Jurkat, Clone E6-1 (cell line): ENCODE data around the gene RCN2.
A peak's percentile ranks its signal among the peaks of the same experiment; 100 is the strongest.
"Not testable (repeated sequence)": the region's sequence is repeated elsewhere in the genome, so short reads cannot be mapped to it uniquely, and the experiment has no call there.

ENCODE experiments used
- DNase-seq: peaks from one replicate; pipeline ENCODE4 v3.0.0-alpha.2; 2011; ENCODE audit warnings: low read depth, low spot score
- H3K4me3 ChIP-seq: 2 replicates; pipeline ENCODE4 v1.5.1; 2011; ENCODE audit warnings: mild to moderate bottlenecking, low read length, control low read depth, moderate library complexity

Gene RCN2

GRCh38 chr15:76966051-76966450 lies 34.5 kb downstream of the RCN2 start:
- DNase-seq = not testable (repeated sequence)

GRCh38 chr15:76967067-76967466 lies 35.5 kb downstream of the RCN2 start:
- no peak overlapping the region for H3K4me3 ChIP-seq

More at GRCh38 chr15:76966051-76966450, 34.5 kb downstream of the RCN2 start:
- not testable (repeated sequence) for H3K4me3 ChIP-seq

GRCh38 chr15:76968306-76968705 lies 36.8 kb downstream of the RCN2 start:
- no peak for DNase-seq
- H3K4me3 ChIP-seq = no peak overlapping the region

More at GRCh38 chr15:76967067-76967466, 35.5 kb downstream of the RCN2 start:
- DNase-seq = no peak

DNA sequence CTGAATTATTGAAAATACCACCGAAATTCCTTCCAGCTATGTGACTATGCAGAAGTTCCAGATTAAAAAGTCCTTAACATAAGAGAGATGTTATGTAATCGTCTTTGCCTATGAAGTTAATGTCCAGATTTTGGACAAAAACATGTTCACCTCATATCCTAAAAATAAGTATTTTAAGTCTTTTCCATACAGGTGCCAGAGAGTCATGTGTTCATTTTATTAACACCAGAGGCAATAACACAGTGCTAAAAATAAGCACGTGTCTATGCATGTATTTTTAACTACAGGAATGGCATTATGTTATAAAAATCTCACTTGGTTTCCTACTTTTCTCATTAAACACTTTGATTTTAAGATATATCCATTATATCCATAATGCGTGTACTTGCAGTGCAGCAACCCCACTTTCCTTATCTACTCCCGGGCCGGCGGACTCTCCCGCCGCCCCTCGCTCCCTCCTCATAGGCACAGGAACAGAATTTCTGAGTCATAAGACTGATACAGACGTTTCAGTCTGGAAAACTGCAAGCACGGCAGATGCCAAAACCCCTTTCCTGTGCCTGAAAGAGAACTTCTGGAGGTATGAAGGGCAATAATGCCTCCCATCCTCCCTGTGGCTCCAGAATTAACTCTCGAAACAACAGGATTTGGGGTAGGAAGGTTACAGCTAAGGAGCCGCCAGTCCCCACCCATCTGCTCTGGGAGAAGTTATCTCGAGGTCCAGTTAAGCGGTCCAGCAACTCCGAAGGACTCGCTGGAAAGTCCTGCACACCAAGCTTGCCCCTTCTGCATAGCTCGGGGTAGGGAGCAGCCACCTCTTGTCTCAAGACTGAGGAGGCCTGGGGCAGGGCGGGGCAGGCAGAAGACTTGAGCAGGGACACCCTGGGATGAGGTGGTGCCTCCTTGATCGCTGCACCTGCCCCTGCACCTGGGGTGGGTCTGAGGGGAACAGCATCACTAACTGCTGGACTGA lies 41.1 kb downstream of the RCN2 start:
- DNase-seq = no peak

DNA sequence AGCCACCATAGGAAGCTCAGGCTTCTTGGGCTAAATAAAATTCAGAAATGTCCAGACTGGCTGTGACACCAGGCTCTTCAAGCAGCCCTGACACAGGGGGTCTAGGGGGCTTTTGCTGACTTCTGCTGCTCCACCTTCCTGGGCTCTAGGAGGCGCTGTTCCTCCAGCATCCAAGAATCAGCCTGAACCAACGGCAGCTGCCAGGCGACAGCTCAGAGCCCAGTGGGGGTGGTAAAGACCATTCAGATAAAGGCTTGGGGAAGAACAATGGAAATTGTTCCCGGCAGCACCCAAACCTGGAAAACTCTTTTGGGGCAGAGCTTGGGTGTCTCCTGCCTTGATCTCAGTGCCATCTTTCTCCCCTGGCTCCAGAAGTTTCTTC lies 41.8 kb downstream of the RCN2 start:
- no peak overlapping the region for H3K4me3 ChIP-seq
- DNase-seq = peak; percentile 41

More for the DNA sequence above, 41.1 kb downstream of the RCN2 start:
- no peak overlapping the region for H3K4me3 ChIP-seq

- DNase-seq = no peak
- H3K4me3 ChIP-seq = no peak overlapping the region
Measured at GRCh38 chr15:76973906-76974305, 42.4 kb downstream of the RCN2 start.

DNA sequence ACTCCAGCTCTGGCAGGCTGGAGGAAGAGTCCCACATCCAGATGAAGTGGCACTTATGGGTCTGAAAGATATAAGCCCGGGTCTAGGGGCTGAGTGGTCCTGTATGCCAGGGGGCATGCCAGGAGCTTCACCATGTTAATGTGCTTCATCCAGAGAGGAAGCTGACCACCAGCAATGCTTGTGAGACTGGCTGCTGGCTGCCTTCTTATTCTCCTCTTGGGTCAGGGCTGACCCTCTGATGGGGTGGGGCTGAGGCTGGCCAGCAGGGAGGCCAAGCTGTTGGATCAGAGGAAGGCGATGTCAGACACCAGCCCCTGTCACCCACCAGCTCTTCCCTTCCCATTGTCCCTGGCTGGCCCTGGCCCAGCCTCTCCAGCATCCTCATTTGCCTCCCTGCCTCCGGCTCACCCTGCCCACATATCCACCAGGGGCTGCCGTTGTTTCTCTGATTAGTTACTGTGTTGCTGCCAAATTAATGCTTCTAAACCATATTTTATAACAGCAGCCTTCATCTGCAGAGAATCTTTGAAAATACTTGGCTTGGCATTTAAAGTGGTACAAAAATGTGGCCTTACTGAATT lies 43.0 kb downstream of the RCN2 start:
- no peak overlapping the region for H3K4me3 ChIP-seq
- no peak for DNase-seq

- no peak overlapping the region for H3K4me3 ChIP-seq
- DNase-seq = no peak
Measured at GRCh38 chr15:76976141-76976540, 44.6 kb downstream of the RCN2 start.

DNA sequence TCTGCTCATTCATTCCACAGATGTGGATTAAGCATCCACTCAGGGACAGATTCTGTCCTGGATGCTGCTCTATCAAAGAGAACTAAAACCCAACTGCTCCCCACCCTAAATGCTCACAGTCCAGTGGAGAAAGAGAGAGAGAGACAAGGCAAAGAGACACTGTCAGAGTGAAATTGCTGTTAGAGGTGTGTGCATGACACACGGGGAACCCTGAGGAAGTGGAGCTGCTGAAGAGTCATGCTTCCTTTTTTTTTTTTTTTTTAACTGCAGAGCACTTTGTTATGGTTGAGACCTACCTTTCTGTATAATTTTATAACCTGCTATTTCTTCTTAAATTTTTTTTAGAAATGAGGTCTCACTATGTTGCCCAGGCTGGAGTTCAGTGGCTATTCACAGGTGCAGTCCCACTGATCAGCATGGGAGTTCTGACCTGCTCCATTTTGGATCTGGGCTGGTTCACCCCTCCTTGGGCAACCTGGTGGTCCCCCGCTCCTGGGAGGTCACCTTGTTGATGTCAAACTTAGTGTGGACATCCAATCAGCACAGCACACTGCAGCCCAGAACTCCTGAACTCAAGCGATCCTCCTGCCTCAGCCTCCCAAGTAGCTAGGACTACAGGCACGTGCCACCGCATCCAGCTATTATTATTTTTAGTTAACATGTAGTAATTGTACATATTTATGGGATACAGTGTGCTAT lies 45.2 kb downstream of the RCN2 start:
- no peak for DNase-seq
- H3K4me3 ChIP-seq = no peak overlapping the region

DNA sequence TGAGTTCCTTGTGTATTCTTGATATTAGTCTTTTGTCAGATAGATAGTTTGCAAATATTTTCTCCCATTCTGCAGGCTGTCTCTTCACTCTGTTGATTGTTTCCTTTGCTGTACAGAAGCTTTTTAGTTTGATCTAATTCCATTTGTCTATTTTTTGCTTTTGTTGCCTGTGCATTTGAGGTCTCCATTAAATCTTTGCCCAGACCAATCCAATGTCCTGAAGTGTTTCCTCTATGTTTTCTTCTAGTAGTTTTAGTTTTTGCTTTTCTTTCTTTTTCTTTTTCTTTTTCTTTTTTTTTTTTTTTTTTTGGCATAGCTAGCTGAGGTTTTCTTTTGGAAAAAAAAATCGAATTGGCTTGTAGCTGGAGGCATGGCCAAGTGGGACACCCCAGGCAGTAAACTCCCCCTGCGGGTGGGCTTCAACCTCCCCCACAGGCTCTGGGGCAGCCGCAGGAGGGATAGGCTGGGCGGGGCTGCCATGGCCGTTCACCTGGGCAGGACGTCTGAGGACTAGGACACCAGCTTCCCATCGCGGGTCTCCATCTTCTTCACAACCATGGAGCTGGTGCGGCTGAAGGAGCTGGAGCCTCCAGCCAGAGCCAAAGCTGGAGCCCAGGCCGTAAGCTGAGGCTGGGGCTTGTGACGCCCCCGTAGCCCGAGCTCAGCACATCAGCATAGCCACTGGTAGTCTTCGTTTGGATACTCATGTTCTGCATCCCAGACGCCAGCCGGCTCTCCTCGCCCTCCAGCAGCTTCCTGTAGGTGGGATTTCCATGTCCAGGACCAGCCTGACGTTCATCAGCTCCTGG lies 47.2 kb downstream of the RCN2 start:
- H3K4me3 ChIP-seq = no peak overlapping the region
- no peak for DNase-seq

DNA sequence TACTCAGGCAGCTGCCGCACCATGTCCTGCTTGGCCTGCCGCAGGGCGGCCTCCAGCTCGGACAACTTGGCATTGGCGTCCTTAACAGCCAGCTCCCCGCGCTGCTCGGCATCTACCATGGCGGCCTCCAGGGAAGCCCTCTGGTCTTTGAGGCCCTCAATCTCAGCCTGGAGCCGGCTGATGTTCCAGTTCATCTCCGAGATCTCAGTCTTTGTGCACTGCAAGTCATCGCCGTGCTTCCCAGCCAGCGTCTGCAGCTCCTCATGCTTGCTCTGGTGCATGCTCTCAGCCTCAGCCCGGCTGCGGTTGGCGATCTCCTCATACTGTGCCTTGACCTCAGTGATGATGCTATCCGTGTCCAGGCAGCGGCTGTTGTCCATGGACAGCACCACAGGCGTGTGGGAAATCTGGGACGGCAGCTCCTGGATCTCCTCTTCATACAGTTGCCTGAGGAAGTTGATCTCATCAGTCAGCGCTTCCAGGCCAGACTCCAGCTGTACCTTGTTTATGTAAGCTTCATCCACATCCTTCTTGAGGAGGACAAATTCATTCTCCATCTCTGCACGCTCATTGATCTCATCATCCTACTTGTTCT lies 47.9 kb downstream of the RCN2 start:
- no peak overlapping the region for H3K4me3 ChIP-seq
- no peak for DNase-seq

DNA sequence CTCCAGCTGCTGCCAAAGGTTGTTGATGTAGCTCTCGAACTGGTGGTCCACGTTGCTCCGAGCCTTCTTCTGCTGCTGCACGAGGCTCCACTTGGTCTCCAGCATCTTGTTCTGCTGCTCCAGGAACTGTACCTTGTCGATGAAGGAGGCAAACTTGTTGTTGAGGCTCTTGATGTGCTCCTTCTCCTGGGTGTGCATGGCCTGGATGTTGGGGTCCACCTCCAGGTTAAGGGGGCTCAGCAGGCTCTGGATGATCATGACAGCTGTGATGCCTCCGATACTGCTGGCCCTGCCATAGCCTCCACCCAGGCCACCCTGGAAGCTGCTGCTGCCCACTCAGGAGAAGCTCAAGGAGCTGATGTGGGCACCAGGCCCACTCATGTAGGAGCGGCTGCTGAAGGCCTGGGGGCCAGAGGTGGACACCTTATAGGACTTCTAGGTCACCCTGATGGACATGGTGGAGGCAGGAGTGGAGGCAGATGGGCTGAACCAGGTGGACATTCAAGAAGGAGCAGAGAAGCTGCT lies 48.5 kb downstream of the RCN2 start:
- no peak overlapping the region for H3K4me3 ChIP-seq
- no peak for DNase-seq

DNA sequence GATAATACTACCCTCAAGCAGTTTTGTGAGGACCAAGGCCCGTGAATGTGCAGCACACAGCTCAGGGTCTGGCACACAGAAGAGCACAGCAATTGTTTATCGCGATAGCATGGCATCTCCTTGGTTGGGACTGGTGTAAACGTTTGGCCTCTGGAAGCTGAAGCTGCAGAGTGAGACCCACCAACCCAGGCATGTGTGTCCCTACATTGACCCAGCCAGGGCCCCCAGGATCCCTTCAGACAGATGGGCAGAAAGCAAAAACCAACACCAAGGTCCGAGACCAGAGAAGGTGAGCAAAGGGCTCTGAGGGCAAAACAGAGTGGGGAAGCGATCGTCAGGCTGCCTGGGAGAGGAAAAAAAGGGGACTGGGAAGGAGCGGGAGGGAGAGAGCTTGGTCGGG lies 50.8 kb downstream of the RCN2 start:
- DNase-seq = no peak

DNA sequence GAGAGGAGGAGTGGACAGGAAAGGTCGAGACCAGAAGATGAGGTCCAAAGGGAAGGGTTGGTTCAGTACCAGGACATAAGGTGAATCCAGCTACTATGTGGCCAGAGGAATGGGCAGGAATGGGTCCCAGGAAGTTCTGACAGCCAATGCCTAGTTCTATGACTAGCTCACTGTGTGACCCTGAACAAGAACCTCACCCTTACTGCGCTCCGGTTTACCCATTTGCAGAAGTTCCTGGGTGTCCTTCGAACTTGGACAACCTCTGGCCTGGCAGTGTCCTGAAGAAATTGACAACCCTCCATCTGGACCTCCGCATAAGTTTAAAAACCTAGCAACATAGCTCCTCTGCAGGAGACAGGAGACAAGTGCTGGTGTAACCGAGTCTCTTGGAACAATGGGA lies 51.2 kb downstream of the RCN2 start:
- no peak for DNase-seq
- no peak overlapping the region for H3K4me3 ChIP-seq

More for the DNA sequence above, 50.8 kb downstream of the RCN2 start:
- H3K4me3 ChIP-seq = no peak overlapping the region

DNA sequence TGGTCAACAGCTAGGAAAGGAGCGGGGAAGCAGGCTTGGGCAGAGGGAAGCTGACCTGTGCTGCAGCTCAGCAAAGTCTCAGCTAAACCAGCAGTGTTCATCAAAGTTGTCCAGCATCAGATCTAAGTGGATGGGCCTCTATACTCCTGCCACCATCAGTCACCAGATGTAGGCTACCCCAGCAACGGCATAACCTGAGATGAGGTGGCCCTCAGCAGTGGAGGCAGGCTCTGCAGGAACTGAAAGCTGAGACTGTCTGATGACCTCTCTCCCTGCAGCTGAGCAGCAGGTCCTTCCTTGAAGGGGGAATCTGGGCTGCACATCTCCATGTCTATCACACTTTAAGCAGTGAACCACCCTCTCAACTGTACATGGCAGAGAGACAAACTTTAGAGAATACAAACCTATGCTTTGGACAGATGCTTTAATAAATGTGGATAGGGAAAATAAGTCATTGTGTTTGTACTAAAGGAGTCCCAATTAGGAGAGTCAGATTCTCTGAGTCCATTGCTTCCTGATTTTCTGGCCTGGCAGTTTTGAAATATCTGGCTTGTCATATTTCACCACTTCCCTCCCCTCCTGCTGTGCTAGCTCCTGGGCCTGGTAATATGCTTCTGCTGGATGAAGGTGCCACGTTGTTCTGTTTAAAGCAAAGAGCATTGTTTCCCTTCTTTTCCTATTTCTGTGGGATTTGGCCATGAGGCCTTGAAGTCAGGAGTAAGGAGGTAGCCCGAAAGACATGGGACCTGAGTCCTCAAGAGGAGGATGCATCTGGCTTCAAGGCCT lies 52.2 kb downstream of the RCN2 start:
- no peak for DNase-seq
- H3K4me3 ChIP-seq = no peak overlapping the region

- no peak overlapping the region for H3K4me3 ChIP-seq
- DNase-seq = no peak
Measured at GRCh38 chr15:76986743-76987142, 55.2 kb downstream of the RCN2 start.

DNA sequence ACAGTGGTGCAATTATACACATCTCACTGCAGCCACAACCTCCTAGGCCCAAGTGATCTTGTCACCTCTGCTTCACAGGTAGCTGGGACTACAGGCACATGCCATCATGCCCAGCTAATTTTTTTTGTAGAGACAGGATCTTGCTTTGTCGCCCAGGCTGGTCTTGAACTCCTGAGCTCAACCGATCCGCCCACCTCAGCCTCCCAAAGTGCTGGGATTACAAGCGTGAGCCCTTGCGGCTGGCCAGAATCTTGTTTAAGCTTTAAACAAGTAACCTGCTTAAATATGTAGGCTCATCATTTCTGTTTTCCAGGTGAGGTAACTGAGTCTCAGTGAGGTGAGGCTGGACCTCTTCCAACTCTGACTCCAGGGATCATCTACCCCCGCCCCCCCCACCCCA lies 55.7 kb downstream of the RCN2 start:
- no peak for DNase-seq
- no peak overlapping the region for H3K4me3 ChIP-seq
